NOMO-1 treated with DMSO at 0.1 percent for 48 hours (cell line): ENCODE measurements around the gene MYBPC1.
"Not testable (repeated sequence)": the region's sequence is repeated elsewhere in the genome, so short reads cannot be mapped to it uniquely, and the experiment has no call there.

Source experiments
- DNase-seq: peaks from one replicate; lab custom pipeline; 2025; ENCODE audit not compliant: unreplicated experiment; lab: John Stamatoyannopoulos, UW

The MYBPC1 gene

DNA sequence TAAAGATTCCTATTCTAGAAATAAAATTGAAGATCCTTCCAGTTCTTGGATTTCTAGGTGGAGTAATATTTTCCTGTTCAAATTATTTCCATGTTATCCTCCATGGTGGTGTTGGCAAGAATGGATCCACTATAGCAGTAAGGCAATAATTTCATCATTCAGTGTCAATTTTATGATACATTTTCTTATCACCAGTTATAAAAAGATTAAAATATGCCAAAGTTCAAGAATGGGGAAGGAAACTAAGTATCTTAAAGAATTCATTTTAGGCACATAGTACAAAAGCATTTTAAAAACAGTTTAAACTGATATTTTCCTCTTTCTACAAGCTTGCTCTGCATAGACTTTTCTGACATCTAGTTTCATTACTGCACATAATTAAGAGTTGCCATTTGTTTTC, 125.3 kb downstream of the MYBPC1 start:
- no peak for DNase-seq

DNA sequence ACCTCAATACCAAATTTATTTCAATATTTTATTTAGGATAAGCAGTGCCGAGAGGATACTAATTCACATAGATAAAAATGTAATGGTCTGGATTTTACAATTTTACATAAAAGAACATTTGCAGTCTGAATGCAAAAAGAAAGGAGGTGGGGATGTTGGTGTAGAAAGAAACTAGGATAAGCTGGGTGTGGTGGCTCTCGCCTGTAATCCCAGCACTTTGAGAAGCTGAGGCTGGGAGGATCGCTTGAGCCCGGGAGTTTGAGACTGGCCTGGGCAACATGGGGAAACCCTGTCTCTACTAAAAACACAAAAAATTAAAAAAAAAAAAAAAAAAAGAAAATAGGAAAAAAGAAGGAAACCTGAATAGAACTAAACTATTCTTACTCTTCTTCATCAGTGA, 127.6 kb downstream of the MYBPC1 start:
- DNase-seq, result no peak

DNA sequence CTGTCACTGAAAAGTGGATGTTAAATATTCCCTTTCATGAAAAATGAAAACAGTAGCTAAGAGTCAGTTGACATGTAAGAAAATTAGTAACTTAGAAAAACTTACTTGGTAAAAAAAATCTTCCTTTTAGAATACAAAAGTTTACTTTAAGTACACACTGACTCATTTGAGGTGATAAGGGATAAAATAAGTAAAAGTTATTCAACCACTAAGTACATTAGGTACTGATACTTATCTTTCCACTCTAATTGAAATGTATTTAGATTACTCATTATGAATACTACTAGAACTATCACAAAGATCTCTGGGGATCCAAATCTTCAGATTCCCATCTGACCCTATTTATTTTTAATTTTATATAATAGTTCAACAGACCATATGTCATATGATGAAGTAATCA, 132.3 kb downstream of the MYBPC1 start:
- DNase-seq, result no peak

DNA sequence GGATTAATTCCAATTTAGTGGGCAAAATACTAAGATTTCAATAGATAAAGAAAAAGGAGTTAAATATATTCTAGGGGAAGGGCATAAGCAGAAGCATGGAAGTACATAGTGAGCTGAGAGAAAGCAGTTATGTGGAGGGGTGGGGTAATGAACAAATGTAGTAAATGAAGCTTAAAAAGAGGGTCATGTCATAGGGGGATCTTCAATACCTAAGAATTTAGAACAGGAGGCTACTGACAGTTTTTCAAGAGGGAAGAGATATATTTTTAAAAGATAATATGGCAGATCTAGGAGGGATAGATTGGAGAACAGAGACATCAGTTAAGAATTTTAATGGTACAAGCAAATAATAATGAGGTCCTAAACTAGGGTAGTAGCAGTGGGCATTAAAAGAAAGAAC, 135.1 kb downstream of the MYBPC1 start:
- no peak for DNase-seq

DNA sequence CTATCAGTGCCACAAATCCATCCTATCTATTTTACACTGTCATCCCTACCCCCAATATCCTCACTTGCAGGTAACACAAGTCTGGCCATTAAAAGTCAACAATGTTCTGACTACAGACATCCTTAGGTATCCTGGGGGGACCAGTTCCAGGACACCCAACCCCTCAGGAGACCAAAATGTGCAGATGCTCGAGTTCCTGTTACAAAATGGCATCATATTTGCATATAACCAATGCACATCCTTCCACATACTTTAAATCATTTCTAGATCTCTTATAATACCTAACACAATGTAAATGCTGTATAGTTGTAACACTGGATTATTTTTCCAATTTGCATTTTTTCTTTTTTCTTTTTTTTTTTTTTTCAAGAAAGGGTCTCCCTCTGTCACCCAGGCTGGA, 137.5 kb downstream of the MYBPC1 start:
- no peak for DNase-seq

DNA sequence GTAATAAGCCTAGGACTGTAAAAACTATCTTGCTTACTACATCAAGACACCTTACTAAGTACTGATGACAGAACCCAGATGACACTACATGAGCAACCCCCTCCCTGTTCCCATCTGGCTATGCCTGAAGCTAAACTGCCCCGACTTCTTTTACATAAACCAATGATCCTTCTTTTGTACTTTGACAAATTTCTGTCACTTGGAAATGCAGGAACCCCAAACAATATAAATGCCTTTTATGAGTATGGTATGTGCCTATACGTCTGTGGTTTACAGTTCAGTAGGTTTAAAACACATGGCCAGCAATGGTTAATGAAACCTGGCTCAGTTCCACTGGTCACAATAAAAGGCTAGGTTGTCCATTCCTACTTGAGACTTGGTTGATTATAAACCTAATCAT, 138.4 kb downstream of the MYBPC1 start:
- no peak for DNase-seq

DNA sequence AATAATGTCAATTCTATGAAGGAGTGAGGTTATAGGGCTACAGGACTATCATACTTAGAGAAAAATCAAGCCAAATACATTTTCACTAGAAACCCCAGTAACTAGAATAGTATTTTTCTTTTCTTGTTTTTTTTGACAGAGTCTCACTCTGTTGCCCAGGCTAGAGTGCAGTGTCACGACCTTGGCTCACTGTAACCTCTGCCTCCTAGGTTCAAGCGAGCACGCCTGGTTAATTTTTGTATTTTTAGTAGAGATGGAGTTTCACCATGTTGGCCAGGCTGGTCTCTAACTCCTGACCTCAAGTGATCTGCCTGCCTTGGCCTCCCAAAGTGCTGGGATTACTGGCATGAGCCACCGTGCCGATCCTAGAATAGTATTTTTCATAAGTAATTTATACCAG, 139.7 kb downstream of the MYBPC1 start:
- not testable (repeated sequence) for DNase-seq
